Measurements from ENCODE around the gene LIN7C.
"Not testable (repeated sequence)": the region's sequence is repeated elsewhere in the genome, so short reads cannot be mapped to it uniquely, and the experiment has no call there.

LIN7C gene

GRCh38 chr11:27448184-27448540 is 58.4 kb downstream of the LIN7C start:
- in situ Hi-C loops (cut with HindIII; ENCODE audit: low sequenced_read_pairs), result not testable (repeated sequence)

GRCh38 chr11:27447288-27448183 is 59.0 kb downstream of the LIN7C start:
- in situ Hi-C loops (cut with HindIII; ENCODE audit: low sequenced_read_pairs), result no loop called here

GRCh38 chr11:27445625-27446024 is 60.9 kb downstream of the LIN7C start:
- in situ Hi-C loops (cut with HindIII; ENCODE audit: low sequenced_read_pairs), result no loop called here

GRCh38 chr11:27444801-27445215 is 61.8 kb downstream of the LIN7C start:
- in situ Hi-C loops (cut with HindIII; ENCODE audit: low sequenced_read_pairs), result no loop called here
